HG03442 (cell line): ENCODE data around the gene FOXJ3.

Source experiments
- ATAC-seq: cut with Tn5 transposase; IDR thresholded peaks from one replicate; pipeline ENCODE4 v1.9.1; 2021; ENCODE audit warnings: mild to moderate bottlenecking, moderate library complexity; ENCODE audit not compliant: unreplicated experiment

The FOXJ3 gene

DNA sequence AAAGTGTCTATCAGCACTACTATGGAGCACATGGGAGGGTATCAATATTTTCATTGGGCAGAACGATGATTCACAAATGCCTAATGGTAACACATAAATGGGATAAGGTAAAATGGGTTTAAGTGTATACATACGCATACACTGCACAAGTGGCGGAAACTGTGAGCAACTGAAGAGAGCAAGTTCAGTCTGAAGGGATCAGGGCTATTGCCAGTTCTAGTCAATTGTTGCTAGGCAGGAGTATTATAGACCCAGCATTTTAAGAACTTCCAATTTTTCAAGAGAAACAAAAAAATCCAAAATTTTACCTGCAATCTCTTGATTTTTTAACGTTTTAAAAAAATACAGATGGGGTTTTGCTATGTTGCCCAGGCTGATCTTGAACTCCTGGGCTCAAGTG is 23.1 kb downstream of the FOXJ3 start:
- ATAC-seq = no peak

DNA sequence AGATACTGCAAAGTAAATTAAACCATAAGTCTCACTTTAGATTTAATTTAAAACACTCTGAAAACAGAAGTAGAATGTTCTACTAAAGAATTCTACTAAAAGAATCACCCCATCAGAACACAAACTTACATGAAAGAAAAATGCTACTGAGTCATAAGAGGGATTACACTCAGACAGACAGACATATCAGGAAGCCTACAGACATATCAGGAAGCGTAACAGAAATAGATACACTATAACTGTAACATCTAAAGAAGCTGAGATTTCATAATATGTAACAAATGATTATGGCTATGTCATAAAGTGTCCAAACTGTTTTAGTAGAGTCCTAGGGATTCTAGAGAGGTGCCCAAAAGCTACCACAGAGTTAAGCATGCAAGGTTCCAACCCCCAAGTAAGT is 23.9 kb downstream of the FOXJ3 start:
- ATAC-seq = no peak

DNA sequence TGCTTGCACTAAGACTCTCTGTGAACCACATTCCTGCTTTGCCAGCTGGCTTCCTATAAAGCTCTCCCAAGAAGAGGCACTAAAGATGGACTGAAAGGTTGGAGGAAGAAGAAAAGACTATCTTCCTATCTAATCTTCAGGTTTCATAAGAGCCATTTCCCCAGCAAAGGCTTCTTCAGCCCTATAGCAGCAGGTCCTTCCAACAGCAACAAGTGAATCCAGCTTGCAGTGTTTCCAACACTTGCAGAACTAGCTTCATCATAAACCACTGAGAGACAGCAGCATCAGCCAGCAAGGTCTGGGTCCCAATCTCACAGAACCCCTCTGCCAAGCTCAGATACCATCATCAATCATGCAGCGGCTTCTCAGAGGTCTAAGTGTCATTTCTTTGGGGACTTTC is 28.1 kb downstream of the FOXJ3 start:
- ATAC-seq = no peak

DNA sequence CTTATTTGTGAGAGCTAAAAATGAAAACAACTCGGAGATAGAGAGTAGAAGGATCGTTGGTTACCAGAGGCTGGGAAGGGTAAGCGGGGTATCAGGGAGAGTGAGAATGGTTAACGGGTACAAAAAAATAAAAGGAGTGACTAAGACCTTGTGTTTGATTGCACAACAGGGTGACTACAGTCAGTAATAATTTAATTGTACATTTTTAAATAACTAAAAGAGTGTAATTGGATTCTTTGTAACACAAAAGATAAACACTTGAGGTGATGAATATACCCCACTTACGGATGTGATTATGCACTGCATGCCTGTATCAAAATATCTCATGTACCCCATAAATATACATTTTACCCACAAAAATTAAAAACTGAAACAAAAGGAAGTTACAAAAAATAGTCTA is 29.4 kb downstream of the FOXJ3 start:
- no peak for ATAC-seq

DNA sequence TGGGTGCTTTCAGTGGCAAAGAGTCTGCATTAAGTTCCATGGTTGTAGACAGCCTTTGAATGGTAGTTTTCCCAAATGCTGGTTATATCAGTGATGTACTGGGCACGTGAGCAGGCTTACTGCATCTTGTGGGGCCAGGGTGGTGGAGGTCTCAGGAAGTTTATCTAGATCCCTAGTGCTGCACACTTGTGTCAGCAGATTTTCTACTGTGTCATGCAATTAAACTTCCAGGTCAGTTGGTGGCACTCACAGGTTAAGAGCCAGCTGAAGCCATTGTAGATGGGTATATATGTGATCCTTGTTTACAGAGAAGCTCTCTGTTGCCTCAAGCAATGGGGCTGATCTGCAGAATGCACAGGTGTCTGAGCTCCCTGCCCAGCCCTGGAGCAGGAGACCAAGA is 33.0 kb downstream of the FOXJ3 start:
- ATAC-seq = no peak

DNA sequence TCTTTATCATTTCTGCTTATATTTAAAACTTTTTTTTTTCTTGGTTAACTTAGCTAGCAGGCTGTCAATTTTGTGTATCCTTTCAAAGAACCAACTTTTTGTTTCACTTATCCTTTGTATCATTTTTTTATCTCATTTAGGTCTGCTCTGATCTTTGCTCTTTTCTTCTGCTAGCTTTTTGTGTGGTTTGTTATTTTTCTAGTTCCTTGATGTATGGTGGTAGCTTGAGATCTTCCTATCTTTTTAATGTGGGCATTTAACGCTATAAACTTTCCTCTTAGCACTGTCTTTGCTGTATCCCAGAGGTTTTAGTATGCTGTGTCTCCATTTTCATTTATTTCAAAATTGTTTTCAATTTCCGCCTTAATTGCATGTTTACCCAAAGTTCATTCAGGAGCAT is 36.5 kb downstream of the FOXJ3 start:
- no peak for ATAC-seq

DNA sequence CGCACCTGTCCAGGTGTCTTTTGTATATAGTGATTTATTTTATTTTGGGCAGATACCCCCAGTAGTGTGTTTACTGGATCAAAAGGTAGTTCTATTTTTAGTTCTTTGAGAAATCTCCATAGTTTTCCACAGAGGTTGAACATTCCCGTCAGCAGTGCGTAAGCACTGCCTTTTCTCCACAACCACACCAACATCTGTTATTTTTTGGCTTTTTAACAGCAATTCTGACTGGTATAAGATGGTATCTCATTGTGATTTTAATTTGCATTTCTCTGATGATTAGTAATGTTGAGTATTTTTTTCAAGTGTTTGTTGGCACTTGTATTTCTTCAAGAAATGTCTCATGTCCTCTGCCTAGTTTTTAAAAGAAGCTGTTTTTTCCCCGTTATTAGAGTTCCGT is 39.2 kb downstream of the FOXJ3 start:
- no peak for ATAC-seq

DNA sequence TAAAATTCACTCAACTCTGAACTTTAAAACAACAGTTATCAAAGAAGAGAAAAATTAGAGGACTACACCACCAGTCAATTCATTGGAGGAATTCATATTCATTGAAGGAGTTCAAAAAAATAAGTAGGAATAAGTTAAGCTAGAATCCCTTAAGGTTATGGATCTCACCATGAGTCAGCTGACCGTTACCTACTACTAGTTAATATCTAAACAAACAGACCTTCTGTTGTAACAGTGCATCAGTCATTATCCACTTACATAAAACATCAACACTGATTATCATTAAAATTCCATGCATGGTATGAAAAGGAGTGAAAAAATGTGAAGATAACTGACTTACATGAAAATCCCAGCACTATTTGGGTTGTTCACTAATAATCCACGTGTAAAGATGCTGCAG is 44.9 kb downstream of the FOXJ3 start:
- ATAC-seq = no peak

DNA sequence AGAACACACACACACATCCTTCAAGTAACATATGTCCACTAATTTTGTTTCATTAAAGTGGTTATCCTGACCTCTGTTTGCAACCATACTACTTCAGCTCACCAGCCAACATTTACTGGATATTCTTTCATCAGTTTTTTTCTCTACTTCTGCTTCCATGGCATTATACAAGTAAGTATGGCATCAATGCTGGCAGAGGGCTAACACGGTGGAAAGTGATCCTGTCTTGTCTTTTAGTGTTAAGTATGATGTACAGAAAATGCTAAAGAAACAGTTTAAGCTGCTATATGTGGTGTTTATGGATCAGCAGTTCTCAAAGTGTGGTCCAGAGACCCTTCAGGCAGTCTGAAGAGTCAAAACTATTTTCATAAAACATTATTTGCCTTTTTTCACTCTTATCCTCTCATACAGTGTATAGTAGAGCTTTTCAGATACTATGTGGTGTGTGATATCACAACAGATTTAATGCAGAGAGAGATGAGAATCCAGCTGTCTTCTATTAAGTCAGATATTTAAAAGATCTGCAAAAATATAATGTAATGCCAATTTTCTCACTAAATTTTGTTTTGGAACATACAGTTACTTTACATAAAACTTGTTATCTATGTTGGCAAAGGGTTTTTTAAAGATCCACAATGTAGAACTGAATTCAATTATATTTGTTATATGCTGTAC is 46.6 kb downstream of the FOXJ3 start:
- ATAC-seq = no peak

DNA sequence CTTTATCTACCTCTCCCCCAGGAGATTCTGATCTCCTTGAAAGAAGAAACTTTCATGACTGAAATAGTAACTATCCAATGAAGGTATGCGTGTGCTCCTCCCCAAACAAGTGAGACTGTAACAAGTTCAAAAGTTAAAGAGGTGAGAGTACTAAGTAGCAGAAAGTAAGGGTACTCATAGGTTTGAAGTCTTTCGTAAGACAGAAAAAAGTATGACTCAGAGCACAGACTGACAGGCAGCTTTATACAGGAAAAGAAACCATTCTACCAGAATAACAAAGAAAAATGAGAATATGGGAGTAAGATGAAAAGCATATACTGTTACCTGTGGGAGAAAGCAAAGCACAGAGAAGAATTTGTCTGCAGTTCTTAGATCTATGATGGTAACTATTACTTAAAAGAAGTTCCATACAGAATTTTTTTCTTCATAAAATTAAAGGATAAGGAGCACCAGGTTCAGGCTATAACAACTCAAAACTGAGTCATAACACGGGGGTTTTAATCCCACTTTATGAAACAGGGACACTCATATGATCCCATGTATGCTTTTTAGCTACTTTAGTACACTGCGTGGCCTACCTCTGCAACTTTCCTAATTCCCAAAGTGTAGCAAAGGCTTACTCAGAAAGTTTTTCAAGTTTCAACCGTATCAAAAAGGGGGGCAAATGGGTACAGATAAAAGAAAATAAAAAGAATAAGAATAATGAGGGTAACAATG is 52.0 kb downstream of the FOXJ3 start:
- ATAC-seq = no peak

DNA sequence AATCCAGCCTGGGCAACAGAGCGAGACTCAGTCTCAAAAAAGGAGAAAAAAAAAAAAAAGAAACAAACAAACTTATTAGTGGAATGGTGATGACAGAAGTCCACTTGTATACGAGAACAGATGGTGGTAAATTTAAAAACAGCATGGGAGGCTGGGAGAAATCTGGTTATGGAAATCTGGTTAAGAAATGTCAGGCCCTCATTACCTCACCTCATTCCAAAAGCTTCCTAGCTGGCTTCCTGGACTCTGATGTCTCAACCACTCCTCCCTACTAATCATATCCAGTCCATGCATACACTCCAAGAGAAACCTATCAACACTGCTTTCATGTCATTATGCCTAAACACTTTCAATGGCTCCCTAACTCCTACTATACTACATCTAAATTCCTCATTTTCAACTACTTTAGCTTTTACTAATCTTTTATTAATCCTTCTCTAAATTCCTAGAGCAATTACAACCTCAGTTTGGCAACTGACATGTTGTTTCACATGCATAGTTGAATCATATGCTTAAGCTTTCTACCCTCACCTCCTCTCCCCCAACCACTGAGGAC is 52.9 kb downstream of the FOXJ3 start:
- ATAC-seq = no peak

DNA sequence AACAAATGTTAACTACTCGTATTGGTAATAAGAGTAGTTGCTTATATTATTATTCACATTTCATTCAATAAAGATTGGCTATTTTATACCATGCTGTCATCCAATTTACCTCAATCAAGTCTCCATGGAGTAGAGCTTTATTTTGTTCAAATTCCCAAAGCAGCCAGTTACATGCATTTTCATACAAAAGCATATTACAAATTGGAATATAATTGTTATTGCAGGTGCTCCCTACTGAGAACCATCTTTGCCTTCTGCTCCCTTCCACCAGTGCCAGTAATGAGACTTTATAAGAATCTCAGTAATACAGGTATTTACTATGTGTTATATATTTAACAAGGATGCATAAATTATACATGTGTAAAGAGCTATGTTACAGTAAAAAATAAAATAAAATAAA is 54.2 kb downstream of the FOXJ3 start:
- no peak for ATAC-seq

DNA sequence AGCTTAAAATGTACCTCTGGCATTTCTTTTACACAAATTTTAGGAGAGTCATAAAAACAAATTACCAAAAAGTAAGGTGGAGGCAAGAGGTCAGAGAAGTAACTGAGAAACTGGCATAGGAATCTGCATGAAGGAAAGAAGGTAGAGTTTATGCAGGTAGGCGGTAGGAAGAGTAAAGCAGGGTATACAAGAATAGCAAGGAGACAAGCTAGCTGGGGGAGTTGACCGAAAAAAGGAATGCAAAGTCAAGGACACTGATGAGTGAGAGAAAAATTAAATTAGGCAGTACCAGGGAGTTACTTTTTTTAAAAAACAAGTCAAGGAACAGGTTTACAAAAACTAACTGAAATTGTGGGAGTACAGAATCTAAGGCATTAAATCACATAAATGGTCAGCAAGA is 56.0 kb downstream of the FOXJ3 start:
- ATAC-seq = no peak

DNA sequence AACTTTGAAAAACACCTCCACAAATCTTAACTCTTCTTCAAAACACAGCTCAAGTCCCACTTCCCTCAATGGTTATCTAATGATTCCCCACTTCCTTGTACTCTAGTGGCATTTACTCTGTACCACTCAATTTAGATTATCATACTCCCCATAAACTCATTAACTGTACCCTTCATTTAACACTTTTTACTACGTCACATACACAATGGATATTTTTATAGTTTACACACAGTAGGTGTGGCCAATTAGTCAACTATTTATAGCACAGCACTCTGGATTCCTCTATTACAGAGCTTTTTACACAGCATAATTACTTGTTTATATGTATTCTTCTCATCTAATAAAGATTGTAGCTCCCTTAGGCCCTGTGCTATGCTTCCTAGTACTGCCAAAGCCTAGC is 62.1 kb downstream of the FOXJ3 start:
- ATAC-seq = no peak

DNA sequence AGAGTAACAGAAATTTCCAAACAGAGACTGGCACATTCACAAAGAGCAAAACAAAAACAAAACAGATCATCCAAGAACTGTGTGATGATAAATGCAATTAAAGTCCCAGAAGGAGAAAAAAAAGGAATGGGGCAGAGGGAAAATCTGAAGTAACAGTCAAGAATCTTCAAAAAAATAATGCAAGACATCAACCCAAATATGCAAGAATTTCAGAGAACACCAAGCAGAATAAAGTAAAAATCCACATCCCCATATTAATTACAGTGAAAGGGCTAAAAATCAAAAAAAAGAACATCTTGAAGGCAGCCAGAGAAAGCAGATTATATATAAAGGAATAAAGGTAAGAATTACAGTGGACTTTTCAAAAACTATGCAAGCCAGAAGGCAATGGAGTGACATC is 67.1 kb downstream of the FOXJ3 start:
- no peak for ATAC-seq

DNA sequence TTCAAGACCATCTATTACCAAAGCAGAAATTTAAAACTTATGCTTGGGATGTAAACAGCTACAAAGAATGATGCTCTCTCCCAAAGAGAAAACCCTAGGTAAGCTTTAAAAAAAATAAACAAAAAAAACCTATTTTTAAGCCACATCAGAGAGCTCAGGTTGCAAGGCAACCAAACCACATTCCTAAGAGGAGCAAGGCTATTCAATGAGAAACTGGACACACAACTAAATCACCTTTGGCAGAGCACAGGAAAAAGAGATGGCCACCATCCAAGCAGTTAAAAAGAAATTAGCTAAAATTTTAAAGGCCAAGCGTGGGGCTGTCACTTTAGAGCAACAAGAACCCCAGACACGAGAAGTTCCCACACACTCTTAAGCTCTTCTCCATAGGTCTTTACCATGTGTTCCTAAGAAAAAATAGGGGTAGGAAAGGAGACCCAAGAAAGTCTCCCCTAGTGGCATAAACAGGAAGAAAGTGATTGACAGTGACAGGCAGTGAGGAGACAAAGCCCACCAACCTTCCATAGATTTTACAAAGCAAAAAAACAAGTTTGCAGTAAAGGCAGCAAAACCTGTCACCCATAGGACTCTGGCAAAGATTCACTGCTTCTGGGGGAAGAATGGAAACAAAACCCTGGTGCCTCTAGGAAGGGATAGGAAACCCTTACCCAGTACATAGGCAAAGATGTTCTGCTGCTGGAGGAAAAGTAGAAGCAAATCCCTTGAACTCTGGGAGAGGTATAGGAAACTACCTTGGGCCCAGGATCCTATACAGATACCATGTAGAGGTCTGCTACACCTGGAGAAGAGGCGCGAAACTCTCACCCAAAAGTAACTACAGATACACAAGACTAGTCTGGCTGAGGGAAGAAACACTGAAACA is 68.5 kb downstream of the FOXJ3 start:
- no peak for ATAC-seq

DNA sequence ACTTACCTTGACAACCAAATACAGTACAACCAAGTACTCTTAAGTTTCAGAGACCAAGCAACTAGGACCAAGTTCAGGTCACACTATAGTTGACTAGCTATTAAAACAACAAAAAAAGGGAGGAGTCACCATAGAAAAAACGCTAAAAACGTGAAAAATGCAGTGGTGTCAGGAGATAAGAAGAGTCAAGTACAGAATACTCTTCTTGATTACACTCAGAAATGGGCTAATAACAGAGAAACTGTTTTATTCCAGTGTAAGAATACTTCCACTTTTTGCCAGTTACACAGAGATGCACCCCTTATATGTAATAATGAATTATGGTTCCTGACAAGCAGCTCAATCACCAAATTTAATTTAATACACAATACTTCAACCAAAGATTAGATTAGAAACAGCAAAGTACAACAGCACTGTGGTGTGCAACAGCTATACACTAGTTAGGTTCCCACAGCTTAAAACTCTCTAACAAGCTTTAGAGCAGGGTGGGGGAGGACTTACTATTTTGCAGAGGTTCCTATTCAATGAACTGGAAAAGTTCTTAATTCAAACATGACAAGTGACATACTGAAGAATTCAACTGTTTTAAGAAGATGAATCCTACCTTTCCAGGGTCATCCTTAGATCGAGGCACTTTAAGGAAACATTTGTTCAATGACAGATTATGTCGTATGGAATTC is 70.4 kb downstream of the FOXJ3 start:
- ATAC-seq = no peak

DNA sequence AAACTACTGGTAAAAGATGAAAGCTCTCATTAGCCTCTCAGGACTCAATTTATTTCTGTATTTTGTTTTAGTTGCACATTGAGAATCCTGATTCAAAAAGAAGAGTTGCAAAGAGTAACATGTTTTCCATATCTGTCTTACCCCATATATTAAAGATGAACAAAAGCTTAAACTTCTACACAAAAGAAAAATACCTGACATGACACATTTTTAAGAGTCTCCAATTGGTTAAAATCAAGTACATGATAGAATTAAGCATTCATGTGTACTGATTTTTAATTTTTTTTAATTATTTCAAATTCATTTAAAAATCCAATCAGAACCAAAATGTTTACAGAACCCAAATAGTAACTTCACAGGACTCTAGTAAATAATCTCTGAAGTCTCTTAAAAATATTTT is 72.0 kb downstream of the FOXJ3 start:
- ATAC-seq = no peak

DNA sequence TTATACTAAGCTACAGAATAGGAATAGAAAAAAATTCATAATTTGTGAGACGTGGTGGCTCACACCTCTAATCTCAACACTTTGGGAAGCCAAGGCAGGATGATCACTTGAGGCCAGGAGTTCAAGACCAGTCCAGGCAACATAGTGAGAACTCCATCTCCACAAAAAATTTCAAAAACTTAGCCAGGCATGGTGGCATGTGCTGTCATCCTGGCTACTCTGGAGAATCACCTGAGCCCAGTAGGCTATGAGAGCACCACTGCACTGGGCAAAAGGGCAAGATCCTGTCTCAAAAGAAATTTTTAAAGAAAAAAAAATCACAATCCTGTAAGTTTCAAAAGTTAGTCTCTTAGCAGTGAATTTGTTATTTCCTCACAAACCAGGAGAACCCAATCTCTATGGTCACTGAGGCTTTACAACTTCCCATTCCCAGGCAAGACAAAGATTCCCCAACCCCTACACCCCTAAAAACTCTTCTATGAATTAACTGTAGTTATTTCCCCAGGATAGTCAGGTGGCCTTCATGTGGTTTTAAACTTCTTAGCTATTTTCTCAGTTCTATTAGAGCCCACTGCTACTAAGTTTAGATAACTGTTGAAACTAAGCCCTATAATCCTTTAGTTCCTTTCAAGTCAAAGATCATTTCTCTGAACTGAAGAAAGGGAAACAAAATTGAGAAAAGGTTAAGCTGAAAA is 74.5 kb downstream of the FOXJ3 start:
- no peak for ATAC-seq

DNA sequence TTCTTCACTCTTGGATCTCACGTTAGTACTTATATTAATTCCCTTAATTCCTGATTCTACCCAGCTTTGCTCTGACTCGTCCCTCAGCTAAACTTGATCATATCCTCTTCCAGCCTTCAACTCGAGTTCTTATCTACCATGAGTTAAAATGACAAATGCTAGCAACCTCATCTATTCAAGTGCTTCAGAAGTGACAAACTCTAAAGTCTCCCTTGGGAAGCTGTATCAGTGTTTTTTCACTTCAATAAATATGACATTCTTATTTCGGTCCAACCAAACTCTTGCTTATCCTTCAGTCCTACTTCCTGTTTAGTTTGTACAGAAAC is 75.3 kb downstream of the FOXJ3 start:
- no peak for ATAC-seq
